Spleen (tissue), 7 donors: ENCODE results near the gene SLC2A6.

Experiments
- POLR2AphosphoS5 ChIP-seq, 3 donors: sonication (generic); formaldehyde crosslinking; IDR thresholded peaks; one replicate each; pipeline ENCODE4 v1.5.1; 2017; ENCODE audit warnings: antibody characterized with exemption in 3 of 3
- TF ChIP-seq, protein P1 (sequence below), 11 experiments: fragments of 200-600 bp in 7 of 11; fragments of 450-650 bp in 4 of 11; sonication (generic) in 4 of 11; IDR thresholded peaks in 8 of 11; conservative IDR thresholded peaks in 3 of 11; 1 replicate in 7 of 11; 2 replicates in 4 of 11; pipeline versions ENCODE4 v1.4.0 to v1.8.0; 2016 to 2021; ENCODE audit warnings: antibody characterized with exemption in 11 of 11, inconsistent platforms in 4 of 11, mild to moderate bottlenecking in 1 of 11
- donor health status: DM: no; HTN: no; CAD: no; lungs with moderate emphysema.
- donor health status: DM: no; HTN: no; CAD: no.
- donor health status: DM: no; HTN: no; CAD: no.

DNA sequence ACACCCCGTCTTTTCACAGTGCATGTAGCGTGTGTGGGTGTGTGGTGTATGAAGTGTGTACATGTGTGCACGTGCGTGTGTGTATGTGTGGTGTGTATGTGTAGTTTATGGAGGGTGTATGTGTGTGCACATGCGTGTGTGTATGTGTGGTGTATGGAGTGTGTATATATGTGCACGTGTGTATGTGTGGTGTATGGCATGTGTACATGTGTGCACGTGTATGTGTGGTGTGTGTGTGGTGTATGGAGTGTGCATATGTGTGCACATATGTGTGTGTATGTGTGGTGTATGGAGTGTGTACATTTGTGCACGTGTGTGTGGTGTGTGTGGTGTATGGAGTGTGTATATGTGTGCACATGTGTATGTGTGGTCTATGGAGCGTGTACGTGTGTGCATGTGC is 32.7 kb upstream of the SLC2A6 start:
- TF ChIP-seq, protein P1, sequence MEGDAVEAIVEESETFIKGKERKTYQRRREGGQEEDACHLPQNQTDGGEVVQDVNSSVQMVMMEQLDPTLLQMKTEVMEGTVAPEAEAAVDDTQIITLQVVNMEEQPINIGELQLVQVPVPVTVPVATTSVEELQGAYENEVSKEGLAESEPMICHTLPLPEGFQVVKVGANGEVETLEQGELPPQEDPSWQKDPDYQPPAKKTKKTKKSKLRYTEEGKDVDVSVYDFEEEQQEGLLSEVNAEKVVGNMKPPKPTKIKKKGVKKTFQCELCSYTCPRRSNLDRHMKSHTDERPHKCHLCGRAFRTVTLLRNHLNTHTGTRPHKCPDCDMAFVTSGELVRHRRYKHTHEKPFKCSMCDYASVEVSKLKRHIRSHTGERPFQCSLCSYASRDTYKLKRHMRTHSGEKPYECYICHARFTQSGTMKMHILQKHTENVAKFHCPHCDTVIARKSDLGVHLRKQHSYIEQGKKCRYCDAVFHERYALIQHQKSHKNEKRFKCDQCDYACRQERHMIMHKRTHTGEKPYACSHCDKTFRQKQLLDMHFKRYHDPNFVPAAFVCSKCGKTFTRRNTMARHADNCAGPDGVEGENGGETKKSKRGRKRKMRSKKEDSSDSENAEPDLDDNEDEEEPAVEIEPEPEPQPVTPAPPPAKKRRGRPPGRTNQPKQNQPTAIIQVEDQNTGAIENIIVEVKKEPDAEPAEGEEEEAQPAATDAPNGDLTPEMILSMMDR (IDR thresholded peaks at IDR 0.05 in 8 of 11, conservative IDR thresholded peaks at IDR 0.05 in 3 of 11): no peak
- TF ChIP-seq POLR2AphosphoS5 (IDR thresholded peaks at IDR 0.05): no peak
